Left lobe of liver (tissue), 2 donors: ENCODE measurements around the gene LRRC45. TPM values are rescaled to one million over a fixed set of nuclear protein-coding genes. Genes with fewer than 3 reads are reported as not detected.

ENCODE experiments used
- ATAC-seq: fragments of 200-7000 bp; cut with Tn5 transposase; one replicate; pipeline ENCODE4 v1.9.1; 2020; ENCODE audit warnings: mild to moderate bottlenecking, moderate library complexity
- DNase-seq: peaks from one replicate; pipeline ENCODE4 v3.0.0-alpha.2; 2020; ENCODE audit warnings: low spot score
- total RNA-seq: library from RNA; stranded (reverse); gene quantifications from one replicate; pipeline ENCODE4 v1.2.1, GENCODE V29; 2021
- donor health status: DM: no; HTN: no; CAD: no; lungs with moderate emphysema.
- donor health status: DM: no; HTN: yes; CAD: no.

Gene LRRC45
- total RNA-seq, 1 donor from 2014 or later: 19.4 TPM

DNA sequence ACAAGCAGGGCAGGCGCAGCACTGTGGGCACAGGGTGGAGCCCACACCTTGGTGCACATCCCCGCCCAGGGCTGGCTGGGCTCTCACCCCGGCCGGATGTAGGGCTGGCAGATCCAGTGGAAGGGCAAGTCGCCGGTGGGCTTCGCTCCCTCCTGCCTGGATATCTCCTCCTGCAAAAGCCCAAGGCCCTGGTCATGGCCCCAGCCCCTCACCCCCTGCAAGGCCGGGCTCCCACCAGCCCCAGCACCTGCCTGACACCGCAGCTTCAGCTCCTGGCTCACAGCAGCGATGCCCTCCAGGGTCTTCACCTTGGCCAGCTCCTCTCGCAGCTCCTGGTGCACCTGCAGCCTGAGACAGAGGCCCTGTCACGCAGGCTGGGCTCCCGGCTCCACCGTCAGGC is 37.5 kb downstream of the LRRC45 start:
- no peak for ATAC-seq
- DNase-seq: no peak

DNA sequence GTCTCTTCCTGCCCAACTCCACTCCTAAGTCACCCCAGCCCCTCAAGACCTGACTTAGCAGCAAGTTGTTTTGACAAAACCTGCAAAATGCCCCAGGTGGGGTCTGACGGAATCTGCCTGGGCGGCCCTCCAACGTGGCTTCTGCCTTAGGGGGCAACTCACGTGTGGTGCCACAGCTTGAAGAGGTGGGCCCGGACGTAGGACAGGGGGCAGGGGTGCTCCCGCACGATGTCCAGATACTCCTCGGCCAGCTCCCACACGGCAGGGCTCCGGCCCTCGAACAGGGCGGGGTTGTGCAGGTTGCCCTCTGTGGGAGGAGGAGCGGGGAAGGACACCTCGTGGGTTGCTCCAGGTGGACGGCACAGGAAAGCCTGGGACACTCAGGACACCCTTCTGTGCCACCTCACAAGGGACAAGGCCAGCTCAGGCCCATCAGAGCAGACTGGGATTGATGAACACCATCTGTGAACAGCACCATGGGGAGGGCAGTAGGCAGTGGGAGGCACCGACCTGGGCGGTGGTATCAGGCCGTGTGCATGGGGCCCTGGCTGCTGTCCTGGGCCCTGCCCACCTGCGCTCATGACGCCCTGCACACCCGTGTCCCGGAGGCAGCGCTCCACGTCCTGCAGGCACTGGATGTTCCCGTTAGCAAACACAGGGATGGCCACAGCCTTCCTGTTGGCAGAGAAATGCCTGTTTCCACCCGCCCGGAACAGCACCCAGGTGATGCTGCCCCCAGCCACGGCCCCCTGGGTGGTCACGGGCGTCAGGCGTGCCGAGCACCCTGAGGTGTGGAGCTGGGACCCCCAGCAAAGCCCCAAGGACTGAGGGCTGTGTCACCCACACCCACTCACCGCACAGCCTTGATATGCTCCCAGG is 38.2 kb downstream of the LRRC45 start:
- DNase-seq: no peak

DNA sequence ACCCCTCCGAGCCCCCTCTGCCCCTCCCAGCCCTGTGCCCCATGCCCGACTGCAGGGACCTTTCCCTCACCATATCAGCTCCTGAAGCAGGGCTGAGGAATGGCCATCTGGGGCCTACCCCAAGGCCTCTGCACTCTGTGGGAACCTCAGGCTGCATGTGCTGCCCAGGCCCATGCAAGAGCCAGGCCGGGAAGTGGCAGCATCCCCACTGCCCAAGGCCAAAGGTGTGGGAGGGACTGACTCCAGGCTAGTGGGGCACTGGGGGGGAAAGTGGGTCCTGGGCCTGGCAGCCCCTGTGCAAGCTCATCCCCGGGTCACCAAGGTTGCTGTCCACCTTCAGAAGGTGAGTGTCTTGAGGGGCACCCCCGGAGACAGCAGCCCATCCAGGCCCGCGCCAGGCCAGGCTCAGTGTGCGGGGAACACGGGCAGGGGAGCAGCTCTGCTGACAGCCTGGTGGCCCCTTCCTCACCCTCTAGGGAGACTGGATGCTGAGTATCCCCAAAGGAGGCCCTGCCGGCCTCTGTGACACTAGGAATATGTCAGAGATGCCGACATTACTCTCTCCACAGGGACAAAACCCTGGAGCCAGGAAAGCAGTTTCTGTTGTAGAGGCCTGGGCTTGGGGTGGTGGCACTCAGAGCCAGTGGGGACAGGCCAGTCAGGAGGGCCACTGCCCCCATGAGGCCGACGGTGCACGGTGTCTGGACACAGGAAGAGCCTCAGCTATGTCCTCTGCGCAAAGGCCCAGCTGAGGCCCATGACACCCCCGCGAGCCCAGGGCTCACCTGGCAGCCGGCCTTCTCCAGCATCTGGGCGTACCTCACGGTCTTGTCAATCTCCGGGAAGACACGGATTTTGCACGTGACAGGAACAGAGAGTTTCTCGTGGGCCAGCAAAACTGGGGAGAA is 39.2 kb downstream of the LRRC45 start:
- DNase-seq: no peak
- no peak for ATAC-seq

More for the DNA sequence above, 38.2 kb downstream of the LRRC45 start:
- ATAC-seq: no peak

DNA sequence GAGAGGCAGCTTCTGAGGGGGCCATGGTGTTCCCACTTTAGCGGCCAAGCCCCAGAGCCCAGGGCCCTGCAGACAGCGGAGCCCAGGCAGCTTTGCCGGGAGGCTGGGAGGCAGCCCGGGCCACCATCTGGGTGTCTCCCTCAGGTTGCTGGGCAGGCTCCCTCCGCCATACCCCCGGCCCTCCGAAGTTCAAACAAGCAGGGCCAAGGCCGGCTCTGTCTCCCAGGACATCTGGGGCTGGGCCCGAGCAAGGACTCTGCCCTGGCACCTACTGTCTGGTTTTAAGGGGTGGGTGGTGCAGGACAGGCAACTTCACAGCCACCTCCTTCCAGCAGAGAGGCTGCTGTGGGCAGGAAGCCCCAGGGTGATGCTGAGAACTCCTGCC is 39.9 kb downstream of the LRRC45 start:
- ATAC-seq (no peak), DNase-seq (no peak)

DNA sequence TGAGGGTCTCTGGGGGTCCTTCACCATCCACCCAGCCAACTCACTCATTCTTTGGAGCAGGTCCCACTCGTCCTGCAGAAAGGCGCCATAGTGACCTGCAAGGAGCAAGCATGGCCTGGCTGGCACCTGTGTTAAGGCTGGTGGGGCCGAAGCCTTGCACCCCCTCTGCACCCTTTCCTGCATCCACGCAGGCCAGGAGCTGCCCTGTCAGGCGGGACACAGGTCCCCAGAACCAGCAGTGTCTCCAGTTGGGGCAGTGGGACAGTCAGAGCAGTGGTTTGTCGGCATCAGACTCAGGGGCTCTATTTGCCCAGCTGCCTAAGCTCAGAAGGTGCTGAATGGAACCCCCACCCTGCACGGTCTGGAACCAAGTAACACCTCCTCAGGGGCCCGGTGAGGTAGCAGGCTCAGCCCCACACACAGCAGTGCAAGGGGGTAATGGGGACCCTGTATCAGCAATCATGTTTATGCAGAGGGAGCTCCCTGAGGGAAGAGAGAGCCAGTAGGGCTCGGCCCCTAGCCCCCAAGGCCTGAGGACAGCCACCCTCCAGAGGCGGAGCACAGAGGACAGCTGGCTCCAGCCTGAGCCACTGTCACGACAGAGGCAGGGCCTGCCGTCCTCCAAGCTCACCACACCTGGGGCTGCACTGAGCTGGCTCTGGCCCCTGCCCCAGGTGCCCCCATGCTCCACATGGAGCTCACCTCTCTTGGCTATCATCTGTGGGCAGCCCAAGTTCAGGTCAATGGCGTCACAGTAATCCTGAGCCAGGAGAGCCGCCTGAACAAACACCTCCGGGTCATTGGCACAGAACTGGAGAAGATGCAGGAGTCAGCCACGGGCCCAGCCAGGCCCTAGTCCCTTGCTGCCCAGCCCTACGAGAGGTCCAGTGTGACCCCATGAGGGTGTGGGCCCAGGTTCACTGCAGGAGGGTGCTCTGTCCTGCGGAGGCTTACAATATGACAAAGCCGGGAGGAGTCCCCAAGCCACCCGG is 40.6 kb downstream of the LRRC45 start:
- peak; percentile 72 for ATAC-seq
- DNase-seq: peak; percentile 82

DNA sequence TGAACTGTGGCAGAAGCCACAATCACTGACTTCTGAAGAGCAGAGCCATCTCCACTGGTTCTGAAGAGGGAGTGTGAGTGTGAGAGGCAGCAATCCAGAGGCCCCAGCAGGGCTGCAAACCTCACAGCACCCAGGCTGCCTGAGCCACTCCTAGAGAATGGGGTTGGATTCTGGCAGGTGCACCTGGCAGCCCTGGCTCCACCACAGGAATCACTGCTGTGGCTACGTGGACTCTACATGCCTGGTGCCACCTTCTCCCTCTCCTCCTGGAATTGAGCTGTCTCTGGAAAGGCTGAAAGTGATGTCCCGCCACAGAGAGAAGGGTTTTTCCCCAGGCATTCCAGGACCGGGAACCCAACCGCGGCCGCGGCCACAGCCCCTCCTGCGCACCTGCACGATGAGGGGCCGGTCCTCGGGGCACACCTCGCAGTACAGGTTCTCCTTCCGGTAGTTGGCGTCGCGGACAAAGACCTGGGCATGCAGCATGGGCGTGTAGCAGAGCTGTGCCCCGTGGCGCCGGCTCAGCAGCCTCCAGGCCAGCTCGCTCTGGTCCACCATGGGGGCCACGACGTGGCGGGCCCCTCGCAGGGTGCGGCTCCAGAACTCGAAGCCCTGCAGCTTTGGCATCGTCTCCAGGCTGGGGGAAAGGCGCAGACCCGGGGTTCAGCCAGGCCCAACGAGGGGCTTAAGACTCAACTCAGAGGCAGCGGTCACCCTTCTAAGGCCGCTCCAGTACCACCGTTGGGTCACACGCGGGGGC is 41.5 kb downstream of the LRRC45 start:
- DNase-seq (no peak), ATAC-seq (peak; percentile 61)

DNA sequence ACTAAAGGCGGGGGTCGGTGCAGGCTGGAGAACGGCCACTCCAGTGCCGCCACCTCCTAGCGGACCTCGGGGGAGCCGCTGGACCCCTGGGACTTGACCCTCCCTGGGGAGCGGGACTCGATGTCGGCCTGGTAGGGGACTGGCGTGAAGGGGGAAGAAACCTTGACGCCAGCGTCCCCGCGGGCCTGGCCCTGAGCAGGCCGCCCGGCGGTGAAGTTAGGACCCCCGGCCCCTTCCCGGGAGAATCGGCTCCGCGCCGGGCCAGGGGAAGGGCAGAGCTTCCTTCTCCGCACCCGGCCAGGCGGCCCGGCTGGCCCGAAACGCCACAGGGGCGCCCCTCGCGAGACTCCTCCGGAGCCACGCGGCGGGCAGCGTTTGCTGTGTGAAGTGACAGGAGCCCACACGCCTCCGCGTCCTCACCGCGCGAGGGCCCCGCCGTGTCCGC is 42.1 kb downstream of the LRRC45 start:
- DNase-seq (no peak), ATAC-seq (no peak)

DNA sequence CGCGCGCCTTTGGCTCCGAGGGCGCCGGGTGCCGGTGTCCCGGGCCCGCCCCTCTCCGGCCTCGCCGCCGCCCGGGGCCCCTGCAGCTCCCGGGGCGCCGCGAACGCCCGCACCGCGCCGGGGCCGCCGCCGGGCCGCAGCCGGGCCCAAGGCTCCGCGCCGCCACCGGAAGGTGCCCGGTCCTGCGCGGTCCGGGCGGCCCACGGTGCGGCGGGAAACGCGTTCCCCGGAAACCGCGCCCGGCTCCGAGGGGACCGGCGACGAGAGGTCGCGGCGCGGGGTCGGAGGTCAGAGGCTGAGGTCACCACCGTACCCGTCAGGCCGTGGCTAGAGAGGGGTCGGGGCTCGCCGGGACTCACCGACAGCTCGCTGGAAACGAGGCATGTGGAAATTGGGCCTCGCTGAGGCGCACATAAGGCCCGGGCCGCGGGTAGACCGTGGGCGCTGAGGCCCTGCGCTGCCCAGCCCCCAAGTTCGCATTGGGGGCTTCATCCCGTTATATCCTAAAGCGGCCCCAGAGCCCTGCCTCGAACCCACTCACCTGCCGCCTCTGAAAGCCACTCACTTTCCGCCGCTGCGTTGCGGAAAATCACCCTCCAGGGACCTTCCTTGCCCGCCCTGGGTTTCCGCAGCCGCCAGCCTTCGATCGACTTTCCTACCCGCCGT is 42.7 kb downstream of the LRRC45 start, which contains the start of gene DUS1L:
TSS of gene DUS1L (minus strand) at position 167 of the 666 bp plus-strand sequence. CDS start 745 bp downstream, outside the sequence.
- ATAC-seq: peak; percentile 70
- no peak for DNase-seq

DNA sequence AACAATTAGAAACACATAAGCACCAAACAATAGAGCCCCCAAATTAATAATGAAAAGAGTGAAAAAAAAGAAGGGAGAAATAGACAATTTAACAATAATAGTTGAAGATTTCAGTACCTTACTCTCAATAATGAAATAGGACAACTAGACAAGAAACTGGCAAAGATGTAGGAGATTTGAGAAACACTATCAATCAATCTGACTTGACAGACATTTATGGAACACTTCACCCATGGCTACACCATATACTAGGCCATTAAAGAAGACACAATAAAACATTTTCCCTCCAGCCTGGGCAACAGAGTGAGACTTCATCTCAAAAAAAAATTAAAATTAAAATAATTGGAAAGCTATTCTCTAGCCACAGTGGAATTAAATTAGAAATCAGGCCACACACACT is 47.5 kb downstream of the LRRC45 start:
- ATAC-seq (no peak), DNase-seq (no peak)

DNA sequence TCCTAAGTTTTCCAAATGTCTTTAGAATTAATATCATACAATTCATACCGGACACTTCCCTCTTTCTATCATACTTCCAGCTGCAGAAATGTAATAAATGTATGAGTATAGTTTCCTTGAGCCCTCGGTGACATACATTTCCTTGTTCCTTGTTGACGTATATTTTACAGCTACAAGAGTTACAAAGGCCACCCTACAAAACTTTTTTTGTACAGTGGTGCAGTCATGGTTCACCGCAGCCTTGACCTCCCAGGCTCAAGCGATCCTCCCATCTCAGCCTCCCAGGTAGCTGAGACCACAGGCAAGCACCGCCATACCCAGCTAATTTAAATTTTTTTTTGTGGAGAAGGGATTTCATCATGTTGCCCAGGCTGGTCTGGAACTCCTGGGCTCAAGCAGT is 49.7 kb downstream of the LRRC45 start:
- DNase-seq (no peak), ATAC-seq (no peak)

DNA sequence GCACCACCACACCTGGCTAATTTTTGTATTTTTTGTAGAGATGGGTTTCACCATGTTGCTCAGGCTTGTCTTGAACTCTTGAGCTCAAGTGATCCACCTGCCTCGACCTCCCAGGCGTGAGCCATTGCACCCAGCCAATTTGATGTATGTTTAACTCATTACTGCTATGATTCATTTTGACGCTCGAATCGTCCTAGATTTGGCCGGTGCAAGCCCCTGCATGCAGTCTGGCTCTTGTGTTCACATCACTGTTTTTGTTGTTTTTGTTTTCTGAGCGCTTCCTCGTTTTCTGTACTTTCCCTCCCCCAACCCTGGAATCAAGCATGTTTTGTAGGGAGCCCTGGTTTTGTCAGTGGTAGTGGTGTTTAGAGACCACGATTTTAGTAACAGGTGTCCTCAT is 50.3 kb downstream of the LRRC45 start:
- ATAC-seq: no peak

DNA sequence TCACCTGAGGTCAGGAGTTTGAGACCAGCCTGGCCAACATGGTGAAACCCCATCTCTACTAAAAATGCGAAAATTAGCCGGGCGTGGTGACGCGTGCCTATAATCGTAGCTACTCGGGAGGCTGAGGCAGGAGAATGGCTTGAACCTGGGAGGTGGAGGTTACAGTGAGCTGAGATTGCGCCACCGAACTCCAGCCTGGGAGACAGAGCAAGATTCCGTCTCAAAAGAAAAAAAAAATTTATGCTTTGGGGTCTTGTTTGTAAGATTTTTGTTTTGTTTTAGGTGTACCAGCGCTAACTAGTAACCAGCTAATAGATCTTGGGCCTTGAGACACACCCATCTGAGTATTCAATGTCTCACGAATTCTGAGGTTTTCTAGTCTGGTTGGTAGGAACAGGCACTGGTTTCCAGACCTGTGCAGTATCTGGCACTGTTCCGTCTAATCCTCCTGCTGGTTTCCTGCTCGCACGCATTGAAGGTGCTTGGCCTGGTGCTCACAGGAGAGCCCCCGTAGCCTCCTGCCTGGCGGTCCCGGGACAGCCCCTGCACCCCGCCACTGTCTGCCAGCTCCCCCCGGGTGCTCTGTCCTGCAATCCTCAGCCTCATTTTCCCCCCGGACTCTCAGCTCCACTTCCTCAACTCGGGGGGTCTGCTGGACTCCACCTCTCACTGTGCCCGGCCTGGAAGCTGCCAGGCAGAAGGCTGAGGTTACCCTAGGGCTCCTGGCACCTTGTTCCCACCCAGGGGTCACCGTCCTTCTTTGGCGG is 53.1 kb downstream of the LRRC45 start:
- DNase-seq: no peak
- peak; percentile 26 for ATAC-seq

More for the DNA sequence above, 50.3 kb downstream of the LRRC45 start:
- DNase-seq: no peak

DNA sequence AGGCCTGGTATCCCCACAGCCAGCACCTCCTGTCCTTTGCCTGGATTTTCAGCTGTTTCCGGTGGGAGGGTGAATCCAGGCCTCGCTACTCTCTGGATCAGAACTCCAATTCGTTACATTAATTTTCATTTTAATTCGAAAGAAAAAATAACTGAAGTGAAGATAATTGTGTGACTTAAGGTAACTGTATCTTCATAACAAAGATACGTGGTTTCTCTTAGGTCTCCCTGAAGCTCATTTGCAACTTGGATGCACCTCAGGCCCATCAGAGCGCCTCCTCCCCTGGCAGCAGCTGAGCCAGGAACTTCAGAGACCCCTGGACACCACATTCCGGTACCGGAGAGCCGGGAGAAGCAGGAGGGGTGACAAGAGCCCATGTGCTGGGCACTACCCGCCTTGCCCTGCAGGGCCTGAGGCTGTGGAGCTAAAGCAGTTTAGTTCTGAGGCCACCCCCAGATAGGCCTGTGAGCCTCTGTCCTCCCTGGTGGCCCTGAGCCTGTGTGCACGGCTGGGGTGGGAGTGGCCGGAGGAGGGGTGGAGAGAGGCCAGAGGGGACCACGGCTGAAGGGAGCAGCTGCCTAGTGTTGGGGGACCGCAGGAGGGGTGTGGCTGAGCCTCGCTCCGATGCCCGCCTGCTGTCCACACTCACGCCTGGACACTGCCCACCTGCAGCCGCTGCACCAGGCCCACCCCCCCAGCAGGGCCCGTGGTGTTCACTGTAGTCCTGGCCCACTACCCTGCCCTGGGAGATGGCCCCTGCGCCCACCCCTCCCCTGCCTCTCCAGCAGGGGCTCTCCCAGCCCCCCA is 53.9 kb downstream of the LRRC45 start:
- no peak for DNase-seq
- ATAC-seq: peak; percentile 37

DNA sequence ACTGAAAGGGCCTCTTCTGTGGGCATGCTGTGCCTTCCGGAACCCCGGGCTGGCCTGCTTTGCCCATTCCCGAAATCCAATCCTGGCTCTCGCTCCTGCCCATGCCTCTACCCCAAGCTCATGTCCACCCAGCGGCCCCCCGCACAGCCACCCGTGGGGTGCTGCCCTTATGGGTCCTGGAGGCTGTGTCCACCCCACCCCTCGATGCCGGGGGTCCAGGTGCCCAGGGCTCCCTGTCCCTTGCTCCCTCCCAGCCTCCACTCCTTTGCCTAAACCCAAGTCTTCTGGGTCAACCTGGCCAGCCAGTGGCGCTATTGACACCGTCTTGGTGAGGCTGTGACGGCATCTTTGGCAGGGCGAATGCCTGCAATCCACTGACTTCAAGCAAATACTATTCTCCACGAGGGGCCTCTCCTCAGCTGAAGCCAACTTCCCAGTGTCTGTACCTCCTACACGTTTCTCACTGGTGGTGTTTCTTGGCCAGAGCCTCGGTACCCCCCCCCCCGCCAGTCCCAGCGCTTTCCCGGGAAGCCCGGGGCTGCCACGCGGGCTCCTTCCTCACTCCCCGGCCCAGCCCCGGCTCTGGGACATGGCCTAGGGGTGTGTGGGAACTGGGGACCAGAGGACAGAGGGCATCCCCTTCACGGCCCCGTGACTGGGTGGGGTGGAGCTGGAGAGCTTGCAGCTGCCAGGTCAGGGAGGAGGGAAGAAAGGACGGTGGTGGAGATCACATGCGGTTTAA is 54.7 kb downstream of the LRRC45 start:
- DNase-seq (no peak), ATAC-seq (peak; percentile 20)

DNA sequence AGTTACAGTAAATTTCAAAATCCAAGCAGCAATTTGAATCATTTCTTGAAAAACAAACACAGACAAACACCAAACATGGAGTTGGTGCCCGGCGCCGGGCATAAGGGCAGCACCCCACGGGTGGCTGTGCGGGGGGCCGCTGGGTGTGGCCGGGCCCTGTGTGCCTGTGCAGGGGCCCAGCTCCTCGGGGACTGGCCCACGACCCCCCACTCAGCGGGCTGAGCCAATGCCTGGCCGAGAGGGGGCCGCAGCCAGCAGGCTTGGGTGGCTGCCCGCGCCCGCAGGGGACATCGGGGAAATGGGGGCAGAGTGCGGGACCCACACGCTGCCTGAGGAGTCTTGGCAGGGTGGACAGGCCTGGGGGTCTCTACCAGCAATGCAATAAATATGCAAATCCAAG is 55.3 kb downstream of the LRRC45 start:
- DNase-seq: no peak
- no peak for ATAC-seq

DNA sequence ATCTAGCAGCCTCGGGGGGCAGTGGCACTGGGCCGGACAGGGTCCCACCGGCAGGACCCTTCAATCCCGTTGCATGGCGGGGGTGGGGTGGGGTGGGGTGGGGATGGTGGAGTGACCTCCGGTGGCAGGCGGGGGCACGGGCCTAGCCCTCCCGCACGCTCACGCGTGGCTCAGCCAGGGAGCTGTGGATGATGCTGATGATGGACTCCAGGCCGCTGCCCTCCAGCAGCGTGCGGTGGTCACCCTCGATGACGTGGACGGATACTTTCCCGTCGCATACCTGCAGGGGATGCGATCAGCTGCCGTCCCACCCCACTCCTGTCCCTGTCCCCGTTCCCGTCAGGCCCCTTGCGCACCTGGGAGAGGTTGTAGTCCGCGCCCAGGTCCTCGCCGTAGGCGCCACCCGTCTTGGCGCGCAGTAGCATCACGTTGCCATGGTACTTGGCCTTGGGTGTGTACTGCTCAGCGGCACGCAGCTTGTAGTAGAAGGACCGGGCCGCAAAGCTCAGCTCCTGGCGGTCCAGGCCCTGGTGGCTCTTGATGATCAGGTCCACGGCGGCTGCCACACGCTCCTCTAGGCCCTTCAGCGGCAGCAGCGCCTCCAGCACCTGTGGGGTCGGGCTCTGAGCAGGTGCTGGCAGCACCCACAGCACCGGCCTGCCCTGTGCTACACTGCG is 56.0 kb downstream of the LRRC45 start:
- no peak for ATAC-seq
- DNase-seq: no peak
